Astrocyte (in vitro differentiated cells and primary cell): Measurements from ENCODE around the gene GAB2. TPM values are rescaled to one million over a fixed set of nuclear protein-coding genes. Genes with fewer than 3 reads are reported as not detected.

Experiments used
- DNase-seq: peaks from one replicate; pipeline ENCODE4 v3.0.0-alpha.2; 2010; ENCODE audit warnings: low read depth
- FAIRE-seq: peaks from 2 replicates; lab custom pipeline; 2011; peaks lifted over from hg19 to GRCh38; lab: Jason Lieb, UNC
- H2AFZ ChIP-seq: 2 replicates; pipeline ENCODE4 v1.6.0; 2012; ENCODE audit warnings: low read depth, low read length, inconsistent platforms
- H3K27ac ChIP-seq: 2 replicates; pipeline ENCODE4 v1.5.1; 2011; ENCODE audit warnings: low read depth, low read length, inconsistent platforms
- H3K27me3 ChIP-seq: 2 replicates; pipeline ENCODE4 v1.6.0; 2011; ENCODE audit warnings: low read length, inconsistent platforms; ENCODE audit not compliant: insufficient read depth
- H3K36me3 ChIP-seq: 2 replicates; pipeline ENCODE4 v1.5.1; 2011; ENCODE audit warnings: low read length, inconsistent platforms; ENCODE audit not compliant: insufficient read depth
- H3K4me1 ChIP-seq: 2 replicates; pipeline ENCODE4 v1.5.1; 2011; ENCODE audit warnings: low read length, inconsistent platforms; ENCODE audit not compliant: insufficient read depth
- H3K4me2 ChIP-seq: 2 replicates; pipeline ENCODE4 v1.6.0; 2012; ENCODE audit warnings: low read length, inconsistent platforms
- H3K4me3 ChIP-seq: 2 replicates; pipeline ENCODE4 v1.5.1; 2011; ENCODE audit warnings: low read depth, mild to moderate bottlenecking, low read length, inconsistent platforms; ENCODE audit not compliant: insufficient read depth
- H3K79me2 ChIP-seq: 2 replicates; pipeline ENCODE4 v1.6.0; 2012; ENCODE audit warnings: mild to moderate bottlenecking, low read length, inconsistent platforms; ENCODE audit not compliant: insufficient read depth
- H3K9ac ChIP-seq: 2 replicates; pipeline ENCODE4 v1.6.0; 2012; ENCODE audit warnings: mild to moderate bottlenecking, low read length, inconsistent platforms
- H3K9me3 ChIP-seq: 2 replicates; pipeline ENCODE4 v1.5.1; 2012; ENCODE audit warnings: low read depth, mild to moderate bottlenecking, low read length, inconsistent platforms; ENCODE audit not compliant: insufficient read depth
- H4K20me1 ChIP-seq: 2 replicates; pipeline ENCODE4 v1.6.0; 2012; ENCODE audit warnings: low read length, inconsistent platforms; ENCODE audit not compliant: insufficient read depth
- H3K27ac Mint-ChIP-seq: one replicate; pipeline ENCODE4 v1.8.0; 2021; ENCODE audit warnings: mild to moderate bottlenecking, mixed read lengths; ENCODE audit not compliant: unreplicated experiment
- H3K27me3 Mint-ChIP-seq: one replicate; pipeline ENCODE4 v1.8.0; 2021; ENCODE audit warnings: low read depth, mixed read lengths; ENCODE audit not compliant: unreplicated experiment
- H3K36me3 Mint-ChIP-seq: one replicate; pipeline ENCODE4 v1.8.0; 2021; ENCODE audit warnings: low read depth, mixed read lengths; ENCODE audit not compliant: unreplicated experiment
- H3K4me1 Mint-ChIP-seq: one replicate; pipeline ENCODE4 v1.8.0; 2021; ENCODE audit warnings: low read depth, mixed read lengths; ENCODE audit not compliant: unreplicated experiment
- H3K4me3 Mint-ChIP-seq: one replicate; pipeline ENCODE4 v1.8.0; 2021; ENCODE audit warnings: mild to moderate bottlenecking, moderate library complexity, mixed read lengths; ENCODE audit not compliant: unreplicated experiment
- H3K9me3 Mint-ChIP-seq: one replicate; pipeline ENCODE4 v1.8.0; 2021; ENCODE audit warnings: mild to moderate bottlenecking, mixed read lengths; ENCODE audit not compliant: unreplicated experiment
- CTCF ChIP-seq: IDR thresholded peaks from 2 replicates; pipeline ENCODE4 v1.5.1; 2011; ENCODE audit warnings: low read depth, mild to moderate bottlenecking, inconsistent platforms, low read length, moderate library complexity; ENCODE audit not compliant: insufficient read depth
- EZH2 ChIP-seq: IDR thresholded peaks from 2 replicates; pipeline ENCODE4 v1.6.1; 2012; ENCODE audit warnings: mild to moderate bottlenecking, low read length, inconsistent platforms; ENCODE audit not compliant: insufficient read depth
- total RNA-seq: library from RNA; stranded (reverse); gene quantifications from 2 replicates; pipeline ENCODE4 v1.2.1, GENCODE V29; 2021

Gene GAB2
- total RNA-seq, 1 donor from 2014 or later: 18.2 TPM

DNA sequence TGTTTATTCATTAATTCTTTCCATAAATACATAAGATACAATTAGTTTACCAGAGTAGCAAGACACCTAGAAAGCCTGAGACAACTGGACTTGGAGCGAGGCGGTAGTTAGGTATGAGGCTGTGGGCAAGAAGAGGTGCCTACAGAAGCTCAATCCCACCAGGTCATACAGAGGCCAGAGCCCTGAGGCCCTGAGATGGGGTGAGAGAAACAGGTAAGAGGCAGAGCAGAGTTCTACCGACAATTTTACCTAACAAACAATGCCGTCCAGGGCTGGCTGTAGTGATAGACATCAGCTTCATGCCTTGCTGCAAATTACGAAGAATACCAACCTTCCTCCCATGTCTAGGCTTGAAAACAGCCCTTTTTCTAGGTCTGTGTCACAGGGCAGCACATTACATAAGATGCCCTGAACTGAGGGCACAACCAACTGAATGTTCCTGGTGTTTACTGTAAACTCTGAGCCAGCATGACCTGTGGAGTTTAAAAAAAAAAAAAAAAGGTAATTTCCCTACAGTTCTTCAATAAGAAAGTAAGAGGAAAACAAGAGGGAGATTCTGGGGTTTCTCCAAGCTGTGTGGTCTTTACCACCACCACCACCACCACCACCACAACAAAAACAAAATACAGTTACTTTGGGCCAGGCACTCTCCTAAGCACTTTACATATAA is 105.8 kb downstream of the GAB2 start:
- H3K4me1 Mint-ChIP-seq: peaks cover 7% of the 10 kb centered on the region
- FAIRE-seq (no peak), DNase-seq (no peak)
- Histone ChIP-seq H4K20me1 (peaks cover 5% of the 10 kb centered on the region), H3K4me2 (no peak overlapping the region), H3K9ac (no peak overlapping the region), H2AFZ (no peak overlapping the region), H3K4me1 (peaks cover 8% of the 10 kb centered on the region), H3K27me3 (no peaks in the 10 kb centered on the region), H3K9me3 (no peaks in the 10 kb centered on the region), H3K36me3 (no peaks in the 10 kb centered on the region), H3K79me2 (no peaks in the 10 kb centered on the region), H3K27ac (no peak overlapping the region), H3K4me3 (no peak overlapping the region)
- H3K4me3 Mint-ChIP-seq: no peak overlapping the region
- H3K27ac Mint-ChIP-seq: peak overlapping the region; percentile 21
- H3K9me3 Mint-ChIP-seq: no peaks in the 10 kb centered on the region
- H3K27me3 Mint-ChIP-seq: no peaks in the 10 kb centered on the region
- H3K36me3 Mint-ChIP-seq: no peaks in the 10 kb centered on the region
- no peak for TF ChIP-seq EZH2
- TF ChIP-seq CTCF: no peak

GRCh38 chr11:78310500-78310909 is 107.1 kb downstream of the GAB2 start:
- H3K9me3 Mint-ChIP-seq: no peaks in the 10 kb centered on the region
- no peak for FAIRE-seq

DNA sequence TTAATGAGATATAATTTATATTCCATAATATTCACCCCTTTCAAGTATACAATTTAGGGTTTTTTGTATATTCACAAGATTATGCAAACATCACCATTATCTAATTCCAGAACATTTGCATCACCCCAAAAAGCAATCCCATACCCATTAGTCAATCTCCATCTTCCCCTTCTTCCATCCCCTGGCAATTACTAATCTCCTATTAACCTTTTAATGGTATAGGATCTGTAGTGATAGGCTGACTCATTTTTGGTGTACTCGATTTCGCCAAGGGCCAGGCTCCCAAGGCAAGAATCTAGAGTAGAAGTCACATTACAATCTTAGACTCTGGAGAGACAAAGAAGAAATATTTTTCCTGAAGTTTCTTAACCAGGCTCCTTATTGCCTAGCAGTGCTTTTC is 113.4 kb downstream of the GAB2 start:
- no peak for FAIRE-seq

More at GRCh38 chr11:78310500-78310909, 107.1 kb downstream of the GAB2 start:
- Mint-ChIP-seq H3K27me3 (no peaks in the 10 kb centered on the region), H3K36me3 (no peaks in the 10 kb centered on the region), H3K4me1 (peaks cover 7% of the 10 kb centered on the region), H3K4me3 (no peak overlapping the region), H3K27ac (no peak overlapping the region)
- no peaks in the 10 kb centered on the region for H3K36me3 ChIP-seq
- no peak overlapping the region for H3K4me3 ChIP-seq
- no peak for TF ChIP-seq EZH2
- H3K9ac ChIP-seq: no peak overlapping the region
- H3K4me2 ChIP-seq: no peak overlapping the region
- H4K20me1 ChIP-seq: peaks cover 5% of the 10 kb centered on the region
- H3K9me3 ChIP-seq: no peaks in the 10 kb centered on the region
- peaks cover 8% of the 10 kb centered on the region for H3K4me1 ChIP-seq
- H3K27me3 ChIP-seq: no peaks in the 10 kb centered on the region
- H2AFZ ChIP-seq: no peak overlapping the region
- no peaks in the 10 kb centered on the region for H3K79me2 ChIP-seq
- H3K27ac ChIP-seq: no peak overlapping the region
- DNase-seq: peak; percentile 37

More for the DNA sequence above, 113.4 kb downstream of the GAB2 start:
- H3K9ac ChIP-seq: no peak overlapping the region
- Mint-ChIP-seq H3K4me1 (peaks cover under 1% of the 10 kb centered on the region), H3K27me3 (no peaks in the 10 kb centered on the region), H3K36me3 (no peaks in the 10 kb centered on the region), H3K27ac (no peak overlapping the region), H3K4me3 (no peak overlapping the region), H3K9me3 (no peaks in the 10 kb centered on the region)
- H3K4me1 ChIP-seq: no peaks in the 10 kb centered on the region
- no peaks in the 10 kb centered on the region for H3K79me2 ChIP-seq
- no peak for DNase-seq
- no peak overlapping the region for H3K27ac ChIP-seq
- no peaks in the 10 kb centered on the region for H3K36me3 ChIP-seq
- no peak overlapping the region for H2AFZ ChIP-seq
- H3K4me2 ChIP-seq: no peak overlapping the region
- H3K4me3 ChIP-seq: no peak overlapping the region
- peaks cover 3% of the 10 kb centered on the region for H4K20me1 ChIP-seq
- H3K9me3 ChIP-seq: no peaks in the 10 kb centered on the region
- no peaks in the 10 kb centered on the region for H3K27me3 ChIP-seq
- no peak for TF ChIP-seq EZH2
- no peak for TF ChIP-seq CTCF
